Activated B cell treated with CpG ODN at 0.5 μM for 24 hours (primary cell): ENCODE measurements around the gene TMEM255B. TPM values are rescaled to one million over a fixed set of nuclear protein-coding genes. Genes with fewer than 3 reads are reported as not detected.
"Not testable (repeated sequence)": the region's sequence is repeated elsewhere in the genome, so short reads cannot be mapped to it uniquely, and the experiment has no call there.

ENCODE experiments used
- ATAC-seq: fragments of 200-7000 bp; cut with Tn5 transposase; one replicate; pipeline ENCODE4 v1.10.0; 2021; ENCODE audit warnings: low read depth, mild to moderate bottlenecking, moderate library complexity
- CTCF ChIA-PET: fragments of 350-600 bp; sonication (Branson Sonifier 250); formaldehyde crosslinking; loops from one replicate; lab custom pipeline; 2021; ENCODE audit warnings: antibody characterized with exemption; lab: Charles Lee
- POLR2A ChIA-PET: fragments of 350-600 bp; sonication (Branson Sonifier 250); formaldehyde crosslinking; loops from one replicate; lab custom pipeline; 2021; ENCODE audit warnings: antibody characterized with exemption; lab: Charles Lee
- DNase-seq: peaks from one replicate; pipeline ENCODE4 v3.0.0; 2022
- H3K27ac Mint-ChIP-seq: one replicate; pipeline ENCODE4 v1.8.0; 2020; ENCODE audit warnings: mixed read lengths
- H3K27me3 Mint-ChIP-seq: one replicate; pipeline ENCODE4 v1.8.0; 2021; ENCODE audit warnings: mixed read lengths
- H3K36me3 Mint-ChIP-seq: one replicate; pipeline ENCODE4 v1.8.0; 2021; ENCODE audit warnings: low read depth, mixed read lengths
- H3K4me1 Mint-ChIP-seq: one replicate; pipeline ENCODE4 v1.8.0; 2021; ENCODE audit warnings: mixed read lengths
- H3K4me3 Mint-ChIP-seq: one replicate; pipeline ENCODE4 v1.8.0; 2020; ENCODE audit warnings: mild to moderate bottlenecking, mixed read lengths
- H3K9me3 Mint-ChIP-seq: one replicate; pipeline ENCODE4 v1.8.0; 2020; ENCODE audit warnings: mixed read lengths
- CTCF ChIP-seq: fragments of 200-600 bp; IDR thresholded peaks from one replicate; pipeline ENCODE4 v1.8.0; 2022; ENCODE audit warnings: antibody characterized with exemption, mild to moderate bottlenecking
- intact Hi-C: fragments of 100-400 bp; cut with micrococcal nuclease; formaldehyde crosslinking; loops from one replicate; pipeline ENCODE4 v1.15.1; 2024
- total RNA-seq: library from RNA; stranded (reverse); gene quantifications from 2 replicates; pipeline ENCODE4 v1.2.3, GENCODE V29; 2022

Gene TMEM255B
- total RNA-seq, 1 donor from 2014 or later = 6.2 TPM

GRCh38 chr13:113821847-113822246 lies 62.8 kb downstream of the TMEM255B start:
- POLR2A ChIA-PET = no interaction called here
- Mint-ChIP-seq H3K4me3 (no peak overlapping the region), H3K36me3 (peaks cover 41% of the 10 kb centered on the region), H3K9me3 (no peaks in the 10 kb centered on the region), H3K4me1 (peaks cover 6% of the 10 kb centered on the region), H3K27me3 (no peaks in the 10 kb centered on the region), H3K27ac (no peak overlapping the region)
- intact Hi-C loops = no loop called here
- DNase-seq (no peak), ATAC-seq (no peak)
- CTCF ChIA-PET = no interaction called here
- TF ChIP-seq CTCF = no peak

GRCh38 chr13:113822266-113822665 lies 63.2 kb downstream of the TMEM255B start:
- TF ChIP-seq CTCF = no peak
- CTCF ChIA-PET = no interaction called here
- intact Hi-C loops = no loop called here
- POLR2A ChIA-PET = no interaction called here
- Mint-ChIP-seq H3K4me3 (no peak overlapping the region), H3K9me3 (no peaks in the 10 kb centered on the region), H3K36me3 (peaks cover 44% of the 10 kb centered on the region), H3K27ac (no peak overlapping the region), H3K4me1 (peaks cover 3% of the 10 kb centered on the region), H3K27me3 (no peaks in the 10 kb centered on the region)
- ATAC-seq (no peak), DNase-seq (no peak)

- POLR2A ChIA-PET = no interaction called here
- CTCF ChIA-PET = no interaction called here
These were observed 64.1 kb downstream of the TMEM255B start for GRCh38 chr13:113822956-113823744.

GRCh38 chr13:113823771-113824170 lies 64.7 kb downstream of the TMEM255B start:
- intact Hi-C loops = no loop called here
- no peak for TF ChIP-seq CTCF
- no peak overlapping the region for H3K27ac Mint-ChIP-seq
- H3K4me1 Mint-ChIP-seq = no peaks in the 10 kb centered on the region
- no peaks in the 10 kb centered on the region for H3K27me3 Mint-ChIP-seq
- ChIA-PET CTCF (no interaction called here), POLR2A (no interaction called here)
- ATAC-seq = no peak
- no peak overlapping the region for H3K4me3 Mint-ChIP-seq
- peaks cover 48% of the 10 kb centered on the region for H3K36me3 Mint-ChIP-seq
- no peaks in the 10 kb centered on the region for H3K9me3 Mint-ChIP-seq
- no peak for DNase-seq

More at GRCh38 chr13:113822956-113823744, 64.1 kb downstream of the TMEM255B start:
- no peak for DNase-seq
- Mint-ChIP-seq H3K4me1 (no peaks in the 10 kb centered on the region), H3K9me3 (no peaks in the 10 kb centered on the region), H3K4me3 (no peak overlapping the region), H3K36me3 (peaks cover 45% of the 10 kb centered on the region), H3K27ac (no peak overlapping the region), H3K27me3 (no peaks in the 10 kb centered on the region)
- no peak for TF ChIP-seq CTCF
- intact Hi-C loops = no loop called here
- no peak for ATAC-seq

GRCh38 chr13:113825841-113826240 lies 66.8 kb downstream of the TMEM255B start:
- Mint-ChIP-seq H3K4me3 (no peak overlapping the region), H3K36me3 (peaks cover 41% of the 10 kb centered on the region), H3K27ac (no peak overlapping the region), H3K9me3 (no peaks in the 10 kb centered on the region), H3K27me3 (no peaks in the 10 kb centered on the region), H3K4me1 (no peaks in the 10 kb centered on the region)
- ChIA-PET POLR2A (no interaction called here), CTCF (no interaction called here)
- ATAC-seq (no peak), DNase-seq (no peak)
- intact Hi-C loops = no loop called here
- no peak for TF ChIP-seq CTCF

GRCh38 chr13:113826446-113826845 lies 67.4 kb downstream of the TMEM255B start:
- ATAC-seq, H3K4me3 Mint-ChIP-seq, DNase-seq, H3K27me3 Mint-ChIP-seq, POLR2A ChIA-PET, H3K4me1 Mint-ChIP-seq, CTCF ChIA-PET, intact Hi-C loops, H3K9me3 Mint-ChIP-seq, H3K27ac Mint-ChIP-seq: not testable (repeated sequence)
- peaks cover 36% of the 10 kb centered on the region for H3K36me3 Mint-ChIP-seq
